T-helper 17 cell (primary cell): ENCODE data around the gene TAF11L13. TPM values are rescaled to one million over a fixed set of nuclear protein-coding genes. Genes with fewer than 3 reads are reported as not detected.
"Not testable (repeated sequence)": the region's sequence is repeated elsewhere in the genome, so short reads cannot be mapped to it uniquely, and the experiment has no call there.

Source experiments
- ATAC-seq: fragments of 150-1000 bp; cut with Tn5 transposase; 2 replicates; pipeline ENCODE4 v1.10.0; 2021; ENCODE audit warnings: mild to moderate bottlenecking, moderate library complexity
- DNase-seq, 3 donors: peaks; one replicate each; pipeline versions ENCODE4 v3.0.0 to v3.0.0-alpha.2; 2020 to 2021
- H3K9me3 ChIP-seq: one replicate; pipeline ENCODE4 v1.7.0; 2013; ENCODE audit warnings: low read length, mild to moderate bottlenecking; ENCODE audit not compliant: control insufficient read depth, poor library complexity, severe bottlenecking
- H3K27ac Mint-ChIP-seq: one replicate; pipeline ENCODE4 v1.8.0; 2022; ENCODE audit warnings: mild to moderate bottlenecking, moderate library complexity, mixed read lengths
- H3K27me3 Mint-ChIP-seq: one replicate; pipeline ENCODE4 v1.8.0; 2022; ENCODE audit warnings: mixed read lengths
- H3K36me3 Mint-ChIP-seq: one replicate; pipeline ENCODE4 v1.8.0; 2022; ENCODE audit warnings: low read depth, mixed read lengths
- H3K4me1 Mint-ChIP-seq: one replicate; pipeline ENCODE4 v1.8.0; 2022; ENCODE audit warnings: mild to moderate bottlenecking, mixed read lengths
- H3K4me3 Mint-ChIP-seq: one replicate; pipeline ENCODE4 v1.8.0; 2022; ENCODE audit warnings: mild to moderate bottlenecking, moderate library complexity, mixed read lengths
- total RNA-seq, 4 donors: library from RNA in 2 of 4; stranded (reverse) in 2 of 4; gene quantifications; one replicate each; pipeline ENCODE4 v1.2.3 and lab custom pipeline; 2022 to 2026

Gene TAF11L13
- total RNA-seq, 2 donors from 2014 or later: not detected

- not testable (repeated sequence) for ATAC-seq, H3K4me3 Mint-ChIP-seq, H3K27me3 Mint-ChIP-seq, DNase-seq, H3K9me3 ChIP-seq, H3K27ac Mint-ChIP-seq, H3K36me3 Mint-ChIP-seq, H3K4me1 Mint-ChIP-seq
Observed at GRCh38 chr5:17649232-17649631, 17.3 kb downstream of the TAF11L13 start.

DNA sequence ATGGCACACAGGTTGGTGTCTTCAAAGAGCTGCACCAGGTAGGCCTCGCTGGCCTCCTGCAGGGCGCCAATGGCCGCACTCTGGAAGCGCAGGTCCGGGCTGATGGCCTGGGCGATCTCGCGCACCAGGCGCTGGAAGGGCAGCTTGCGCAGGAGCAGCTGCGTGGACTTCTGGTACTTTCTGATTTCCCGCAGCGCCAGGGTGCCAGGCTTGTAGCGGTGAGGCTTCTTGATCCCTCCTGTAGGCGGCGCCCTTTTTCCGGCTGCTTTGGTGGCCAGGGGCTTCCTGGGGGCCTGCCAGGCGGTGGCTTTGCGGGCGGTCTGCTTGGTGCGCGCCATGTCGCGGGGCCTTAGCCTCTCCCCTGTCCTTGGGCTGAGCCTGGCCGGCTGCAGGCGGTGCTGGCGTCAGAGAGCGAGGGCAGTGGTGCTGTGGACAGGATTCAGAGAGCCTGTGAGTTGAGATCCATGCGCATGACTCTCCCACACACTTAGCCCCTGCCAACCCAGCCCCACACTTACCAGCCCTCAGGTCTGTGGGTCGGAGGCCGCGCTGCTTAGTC lies 23.4 kb downstream of the TAF11L13 start:
- DNase-seq, ATAC-seq, H3K9me3 ChIP-seq, H3K27me3 Mint-ChIP-seq, H3K4me1 Mint-ChIP-seq, H3K27ac Mint-ChIP-seq, H3K36me3 Mint-ChIP-seq, H3K4me3 Mint-ChIP-seq: not testable (repeated sequence)

DNA sequence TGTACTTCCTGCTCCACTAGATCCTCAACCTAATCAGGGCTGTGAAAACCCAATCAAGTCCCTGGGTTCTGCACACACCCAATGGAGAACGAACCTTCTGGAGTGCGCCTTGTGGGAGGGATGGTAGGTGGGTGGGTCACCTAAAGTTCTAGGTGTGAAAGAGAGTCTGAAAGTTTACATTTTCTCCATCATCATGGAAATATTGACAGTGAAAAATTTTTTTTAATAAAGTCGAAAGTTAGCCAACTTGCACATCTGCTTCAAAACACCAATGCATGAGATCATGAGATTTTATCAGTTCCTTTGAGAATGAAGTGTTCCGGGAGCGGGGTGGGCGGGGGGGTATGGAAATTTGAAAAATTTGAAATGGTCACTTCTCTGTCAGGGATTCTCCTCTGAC lies 24.0 kb downstream of the TAF11L13 start:
- H3K9me3 ChIP-seq: no peaks in the 10 kb centered on the region
- Mint-ChIP-seq H3K4me1 (no peaks in the 10 kb centered on the region), H3K27ac (no peak overlapping the region), H3K27me3 (no peaks in the 10 kb centered on the region), H3K4me3 (no peak overlapping the region), H3K36me3 (no peaks in the 10 kb centered on the region)
- ATAC-seq (no peak), DNase-seq (no peak)

DNA sequence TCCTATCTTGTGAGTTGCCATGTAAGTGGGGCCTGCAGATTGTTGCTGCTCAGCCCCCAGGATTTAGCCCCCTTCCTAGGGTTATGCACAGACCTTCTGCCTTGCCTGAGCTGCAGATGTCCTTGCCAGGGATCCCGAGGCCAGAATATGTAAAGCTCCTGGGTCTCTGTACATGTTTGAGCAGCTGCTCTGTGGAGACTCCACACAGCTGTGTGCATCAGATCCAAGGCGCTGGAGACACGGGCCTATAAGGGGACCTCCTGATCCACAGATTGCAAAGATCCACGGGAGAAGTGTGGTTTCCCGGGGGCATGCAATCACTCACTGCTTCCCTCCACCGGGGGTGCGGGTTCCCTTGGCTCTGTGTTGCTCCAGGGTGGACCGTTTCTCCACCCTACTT lies 31.3 kb downstream of the TAF11L13 start:
- Mint-ChIP-seq H3K4me1 (no peaks in the 10 kb centered on the region), H3K4me3 (no peak overlapping the region), H3K27me3 (no peaks in the 10 kb centered on the region), H3K27ac (no peak overlapping the region), H3K36me3 (no peaks in the 10 kb centered on the region)
- DNase-seq: no peak
- H3K9me3 ChIP-seq: no peaks in the 10 kb centered on the region
- ATAC-seq: no peak

GRCh38 chr5:17665836-17666235 lies 33.9 kb downstream of the TAF11L13 start:
- DNase-seq (no peak), ATAC-seq (no peak)
- Mint-ChIP-seq H3K27me3 (no peaks in the 10 kb centered on the region), H3K4me1 (no peaks in the 10 kb centered on the region), H3K27ac (no peak overlapping the region), H3K36me3 (no peaks in the 10 kb centered on the region), H3K4me3 (no peak overlapping the region)
- H3K9me3 ChIP-seq: no peaks in the 10 kb centered on the region

DNA sequence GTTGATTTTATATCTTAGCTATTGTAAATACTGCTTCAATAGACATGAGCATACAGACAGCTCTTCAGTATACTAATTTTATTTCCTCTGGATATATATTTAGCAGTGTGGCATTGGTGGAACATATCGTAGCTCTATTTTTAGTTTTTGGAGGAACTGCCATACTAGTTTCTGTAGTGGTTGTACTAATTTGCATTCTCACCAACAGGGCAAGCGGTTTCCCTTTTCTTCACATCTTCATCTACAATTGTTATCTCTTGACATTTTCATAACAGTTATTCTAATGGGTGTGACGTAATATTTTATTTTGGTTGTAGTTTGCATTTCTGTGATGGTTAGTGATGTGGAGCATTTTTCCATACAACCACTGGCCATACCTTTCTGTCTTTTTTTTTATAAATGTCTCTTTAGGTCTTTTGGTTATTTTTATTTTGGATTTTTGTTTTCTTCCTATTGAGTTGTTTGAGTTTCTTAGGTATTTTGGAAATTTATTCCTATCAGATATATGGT lies 34.9 kb downstream of the TAF11L13 start:
- Mint-ChIP-seq H3K27ac (no peak overlapping the region), H3K36me3 (no peaks in the 10 kb centered on the region)
- no peak for ATAC-seq

DNA sequence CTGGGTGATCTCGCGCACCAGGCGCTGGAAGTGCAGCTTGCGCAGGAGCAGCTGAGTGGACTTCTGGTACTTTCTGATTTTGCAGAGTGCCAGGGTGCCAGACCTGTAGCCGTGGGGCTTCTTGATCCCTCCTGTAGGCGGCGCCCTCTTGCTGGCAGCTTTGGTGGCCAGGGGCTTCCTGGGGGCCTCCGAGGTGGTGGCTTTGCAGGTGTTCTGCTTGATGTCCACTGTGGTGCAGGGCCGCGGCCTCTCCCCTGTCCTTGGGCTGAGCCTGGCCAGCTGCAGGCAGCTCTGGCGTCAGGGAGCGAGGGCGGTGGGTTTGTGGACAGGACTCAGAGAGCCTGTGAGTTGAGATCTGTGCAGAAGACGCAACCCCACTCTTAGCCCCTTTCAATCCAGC lies 38.5 kb downstream of the TAF11L13 start:
- no peak overlapping the region for H3K4me3 Mint-ChIP-seq
- no peak overlapping the region for H3K27ac Mint-ChIP-seq
- no peaks in the 10 kb centered on the region for H3K36me3 Mint-ChIP-seq
- DNase-seq (no peak), ATAC-seq (no peak)
- H3K4me1 Mint-ChIP-seq: no peaks in the 10 kb centered on the region
- no peaks in the 10 kb centered on the region for H3K27me3 Mint-ChIP-seq
- H3K9me3 ChIP-seq: no peaks in the 10 kb centered on the region

More for the DNA sequence above, 34.9 kb downstream of the TAF11L13 start:
- Mint-ChIP-seq H3K27me3 (no peaks in the 10 kb centered on the region), H3K4me1 (no peaks in the 10 kb centered on the region), H3K4me3 (no peak overlapping the region)
- H3K9me3 ChIP-seq: no peaks in the 10 kb centered on the region
- no peak for DNase-seq

DNA sequence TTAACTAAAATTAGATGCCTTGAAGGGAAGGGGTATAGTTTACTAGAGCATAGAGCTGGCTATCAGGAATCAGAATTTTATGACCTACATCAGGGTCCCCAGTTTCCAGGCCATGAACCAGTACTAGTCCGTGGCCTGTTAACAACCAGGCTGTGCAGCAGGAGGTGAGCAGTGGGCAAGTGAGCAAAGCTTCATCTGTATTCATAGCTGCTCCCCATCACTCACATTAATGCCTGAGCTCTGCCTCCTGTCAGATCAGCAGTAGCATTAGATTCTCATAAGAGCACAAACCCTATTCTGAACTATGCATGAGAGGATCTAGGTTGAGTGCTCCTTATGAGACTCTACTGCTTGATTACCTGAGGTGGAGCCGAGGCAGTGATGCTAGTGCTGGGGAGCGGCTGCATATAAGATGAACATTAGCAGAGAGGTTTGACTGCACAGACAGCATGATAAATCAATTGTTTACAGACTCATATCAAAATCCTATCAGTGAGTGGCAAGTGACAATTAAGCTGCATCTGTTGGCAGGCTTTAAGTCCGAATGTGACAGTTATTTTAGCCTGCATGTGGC lies 47.0 kb downstream of the TAF11L13 start:
- DNase-seq: no peak
- Mint-ChIP-seq H3K27me3 (no peaks in the 10 kb centered on the region), H3K4me3 (no peak overlapping the region), H3K36me3 (no peaks in the 10 kb centered on the region), H3K27ac (no peak overlapping the region), H3K4me1 (no peaks in the 10 kb centered on the region)
- ATAC-seq: no peak
- H3K9me3 ChIP-seq: no peaks in the 10 kb centered on the region

GRCh38 chr5:17679597-17680203 lies 47.8 kb downstream of the TAF11L13 start:
- no peak overlapping the region for H3K27ac Mint-ChIP-seq
- H3K4me3 Mint-ChIP-seq: no peak overlapping the region
- H3K36me3 Mint-ChIP-seq: no peaks in the 10 kb centered on the region
- DNase-seq (no peak), ATAC-seq (no peak)
- H3K9me3 ChIP-seq: no peaks in the 10 kb centered on the region
- H3K27me3 Mint-ChIP-seq: no peaks in the 10 kb centered on the region
- H3K4me1 Mint-ChIP-seq: no peaks in the 10 kb centered on the region

DNA sequence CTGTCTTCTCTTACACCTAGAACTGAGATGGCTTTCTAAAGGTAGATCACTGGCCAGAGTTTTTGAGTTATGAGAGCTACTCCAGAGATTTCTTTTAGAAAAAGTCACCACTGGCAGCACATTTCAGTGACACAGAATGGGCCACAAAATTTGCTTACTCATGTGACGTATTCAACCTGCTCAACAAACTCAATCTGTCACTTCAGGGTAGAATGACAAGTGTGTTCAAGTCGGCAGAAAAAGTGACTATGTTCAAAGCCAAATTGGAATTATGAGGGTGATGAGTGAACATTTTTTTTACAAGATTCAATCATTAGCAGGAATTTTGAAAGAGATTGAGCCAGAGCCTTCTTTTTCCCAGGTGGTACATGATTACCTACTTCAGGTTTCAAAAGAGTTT lies 48.8 kb downstream of the TAF11L13 start:
- no peaks in the 10 kb centered on the region for H3K36me3 Mint-ChIP-seq
- H3K9me3 ChIP-seq: no peaks in the 10 kb centered on the region
- DNase-seq: no peak
- no peaks in the 10 kb centered on the region for H3K27me3 Mint-ChIP-seq
- no peaks in the 10 kb centered on the region for H3K4me1 Mint-ChIP-seq
- no peak overlapping the region for H3K27ac Mint-ChIP-seq
- no peak overlapping the region for H3K4me3 Mint-ChIP-seq
- ATAC-seq: no peak

Other genes starting within 250 kb of the TAF11L13 start
- not detected for gene TAF11L2, start 133.9 kb upstream of the TAF11L13 start, total RNA-seq
- gene TAF11L3, start 113.7 kb upstream of the TAF11L13 start, total RNA-seq: not detected
- gene TAF11L4, start 110.3 kb upstream of the TAF11L13 start, total RNA-seq: not detected
- gene TAF11L5, start 106.9 kb upstream of the TAF11L13 start, total RNA-seq: not detected
- gene TAF11L6, start 103.4 kb upstream of the TAF11L13 start, total RNA-seq: not detected
- not detected for gene TAF11L7, start 46.3 kb upstream of the TAF11L13 start, total RNA-seq
- gene TAF11L8, start 41.1 kb upstream of the TAF11L13 start, total RNA-seq: not detected
- gene TAF11L9, start 37.7 kb upstream of the TAF11L13 start, total RNA-seq: not detected
- gene TAF11L10, start 34.3 kb upstream of the TAF11L13 start, total RNA-seq: not detected
- not detected for gene TAF11L11, start 27.9 kb upstream of the TAF11L13 start, total RNA-seq
- not detected for gene TAF11L12, start 21.7 kb upstream of the TAF11L13 start, total RNA-seq
- not detected for gene TAF11L14, start 2.4 kb downstream of the TAF11L13 start, total RNA-seq